KG1 (cell line): ENCODE results near the gene LONP1.
"Not testable (repeated sequence)": the region's sequence is repeated elsewhere in the genome, so short reads cannot be mapped to it uniquely, and the experiment has no call there.

Experiments used
- DNase-seq: peaks from one replicate; lab custom pipeline; 2025; lab: John Stamatoyannopoulos, UW

Gene LONP1

GRCh38 chr19:5719961-5720790, at the start of gene LONP1, which contains the start of gene CATSPERD:
TSS of gene LONP1 (minus strand) at chr19:5720146. CDS start at chr19:5720132, 14 bp downstream.
TSS of gene CATSPERD (plus strand) at chr19:5720637. CDS start at chr19:5720738, 101 bp downstream.
- DNase-seq, result peak; percentile 98

- no peak for DNase-seq
These were observed 48.0 kb upstream of the LONP1 start for GRCh38 chr19:5767949-5768348.

GRCh38 chr19:5765220-5765619, 45.3 kb upstream of the LONP1 start:
- DNase-seq, result no peak

GRCh38 chr19:5762608-5763217, 42.8 kb upstream of the LONP1 start:
- no peak for DNase-seq

GRCh38 chr19:5753743-5754142, 33.8 kb upstream of the LONP1 start:
- DNase-seq, result no peak

- no peak for DNase-seq
These were observed 31.8 kb upstream of the LONP1 start for GRCh38 chr19:5751709-5752108.

- DNase-seq, result no peak
These were observed 29.6 kb upstream of the LONP1 start for GRCh38 chr19:5749505-5749904.

- not testable (repeated sequence) for DNase-seq
These were observed 29.0 kb upstream of the LONP1 start for GRCh38 chr19:5748920-5749319.

- DNase-seq, result not testable (repeated sequence)
These were observed 25.1 kb upstream of the LONP1 start for GRCh38 chr19:5744999-5745398.

GRCh38 chr19:5743630-5744029, 23.7 kb upstream of the LONP1 start:
- no peak for DNase-seq

- DNase-seq, result no peak
These were observed 22.1 kb upstream of the LONP1 start for GRCh38 chr19:5742051-5742450.

- DNase-seq, result no peak
These were observed 18.5 kb upstream of the LONP1 start for GRCh38 chr19:5738423-5738822.

- not testable (repeated sequence) for DNase-seq
These were observed 13.2 kb upstream of the LONP1 start for GRCh38 chr19:5733172-5733571.

GRCh38 chr19:5727453-5728050, 7.6 kb upstream of the LONP1 start:
- no peak for DNase-seq

- DNase-seq, result no peak
These were observed 529 bp downstream of the LONP1 start for GRCh38 chr19:5719274-5719960.

- DNase-seq, result peak; percentile 11
These were observed 1.2 kb downstream of the LONP1 start for GRCh38 chr19:5718579-5719273.

- DNase-seq, result no peak
These were observed 1.8 kb downstream of the LONP1 start for GRCh38 chr19:5718037-5718578.

- DNase-seq, result no peak
These were observed 2.6 kb downstream of the LONP1 start for GRCh38 chr19:5717215-5717935.

- DNase-seq, result no peak
These were observed 5.1 kb downstream of the LONP1 start for GRCh38 chr19:5714816-5715215.

GRCh38 chr19:5713228-5713627, 6.7 kb downstream of the LONP1 start:
- DNase-seq, result no peak

GRCh38 chr19:5711713-5712161, 8.2 kb downstream of the LONP1 start:
- DNase-seq, result no peak
